Activated CD4-positive, alpha-beta T cell treated with anti-CD3 and anti-CD28 coated beads for 48 hours (primary cell): Measurements from ENCODE around the gene DNMT3B.
"Not testable (repeated sequence)": the region's sequence is repeated elsewhere in the genome, so short reads cannot be mapped to it uniquely, and the experiment has no call there.

Experiments
- DNase-seq: peaks from one replicate; pipeline ENCODE4 v3.0.0-alpha.2; 2020

Gene DNMT3B

DNA sequence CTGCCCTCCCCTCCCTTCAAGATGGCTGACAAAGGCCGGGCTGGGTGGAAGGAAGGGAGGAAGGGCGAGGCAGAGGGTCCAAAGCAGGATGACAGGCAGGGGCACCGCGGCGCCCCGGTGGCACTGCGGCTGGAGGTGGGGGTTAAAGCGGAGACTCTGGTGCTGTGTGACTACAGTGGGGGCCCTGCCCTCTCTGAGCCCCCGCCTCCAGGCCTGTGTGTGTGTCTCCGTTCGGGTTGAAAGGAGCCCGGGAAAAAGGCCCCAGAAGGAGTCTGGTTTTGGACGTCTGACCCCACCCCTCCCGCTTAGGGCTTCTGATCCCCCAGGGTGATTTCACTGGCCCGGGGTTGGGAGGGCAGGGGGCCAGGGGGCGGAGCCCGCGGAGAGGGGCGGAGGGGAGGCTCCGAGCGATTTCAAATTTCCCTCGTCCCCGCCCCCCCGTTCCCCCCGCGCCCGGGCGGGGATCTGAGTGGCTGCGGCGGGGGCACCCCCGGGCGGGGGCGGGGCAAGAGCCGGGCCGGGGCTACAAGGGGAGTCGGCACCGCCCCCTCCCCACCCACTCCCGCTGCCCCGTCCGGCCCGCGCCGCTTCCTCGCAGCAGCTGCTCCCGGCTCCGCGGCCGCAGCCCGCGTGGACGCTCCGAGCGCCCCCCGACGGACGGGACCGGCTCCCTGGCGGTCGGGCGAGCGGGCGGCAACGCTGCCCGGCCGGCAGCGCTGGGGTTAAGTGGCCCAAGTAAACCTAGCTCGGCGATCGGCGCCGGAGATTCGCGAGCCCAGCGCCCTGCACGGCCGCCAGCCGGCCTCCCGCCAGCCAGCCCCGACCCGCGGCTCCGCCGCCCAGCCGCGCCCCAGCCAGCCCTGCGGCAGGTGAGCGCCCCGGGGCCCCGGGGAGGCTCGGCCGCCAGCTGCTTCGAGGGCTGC is at the start of gene DNMT3B:
Gene DNMT3B, plus strand, starts transcription at position 555 of the 923 bp plus-strand sequence. CDS start 17,939 bp downstream, outside the sequence.
- DNase-seq, result peak; percentile 75

DNA sequence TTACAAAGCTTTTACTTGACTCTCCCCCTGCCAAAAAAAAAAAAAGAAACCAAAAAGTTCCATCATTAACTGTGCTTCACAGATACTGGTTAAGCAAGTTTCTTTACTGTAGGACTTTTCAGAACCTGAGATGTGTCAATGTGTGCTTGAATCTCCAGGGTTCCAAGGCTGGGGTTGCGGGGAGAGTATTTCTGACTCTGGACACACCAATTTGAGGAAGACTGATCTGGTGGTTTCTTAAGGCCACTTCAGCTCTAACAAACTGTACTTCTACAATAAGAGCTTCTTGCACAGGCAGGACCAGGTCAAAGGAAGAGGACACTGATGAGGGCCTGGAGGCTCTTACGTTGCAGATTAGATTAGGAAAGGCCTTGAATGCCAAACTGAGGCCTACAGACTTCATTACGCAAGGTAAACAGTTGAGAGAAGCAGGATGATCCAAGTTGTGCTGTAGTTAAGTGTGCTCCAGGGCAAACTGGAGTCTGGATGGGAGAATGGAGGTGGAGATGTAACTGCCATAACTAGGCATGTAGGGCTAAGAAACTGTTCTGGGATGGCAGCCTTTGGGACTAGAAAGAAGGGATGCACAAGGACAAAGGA is 43.3 kb upstream of the DNMT3B start:
- no peak for DNase-seq

DNA sequence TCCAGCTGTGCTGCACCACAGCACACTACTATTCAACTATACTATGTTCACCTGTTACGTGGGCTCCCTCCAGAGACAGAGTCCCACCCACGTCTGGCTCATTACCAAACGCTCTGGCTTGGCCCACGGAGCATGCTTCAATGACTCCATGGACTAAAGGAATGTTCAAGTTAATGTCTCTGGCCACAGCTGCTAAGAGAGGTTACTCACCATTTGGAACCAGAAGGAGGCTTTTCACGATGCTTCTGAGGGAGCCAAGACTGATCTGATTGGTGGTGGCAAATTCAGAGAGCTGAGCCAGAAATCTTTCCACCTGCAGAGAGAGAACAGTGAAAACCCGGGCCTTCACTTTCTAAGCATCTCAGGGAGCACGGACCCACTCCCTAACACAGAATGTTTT is 34.5 kb upstream of the DNMT3B start:
- no peak for DNase-seq

DNA sequence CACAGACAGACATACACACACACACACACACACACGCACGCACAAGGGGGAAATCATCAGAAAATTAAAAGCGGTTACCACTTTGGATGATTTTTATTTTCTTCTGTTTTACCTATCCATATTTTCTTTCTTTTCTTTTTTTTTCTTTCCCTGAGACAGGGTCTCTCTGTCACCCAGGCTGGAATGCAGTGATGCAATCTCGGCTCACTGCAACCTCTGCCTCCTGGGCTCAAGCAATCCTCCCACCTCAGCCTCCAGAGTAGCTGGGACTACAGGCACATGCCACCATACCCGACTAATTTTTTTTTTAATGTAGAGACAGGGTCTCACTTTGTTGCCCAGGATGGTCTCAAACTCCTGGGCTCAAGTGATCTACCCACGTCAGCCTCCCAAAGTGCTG is 33.8 kb upstream of the DNMT3B start:
- not testable (repeated sequence) for DNase-seq

DNA sequence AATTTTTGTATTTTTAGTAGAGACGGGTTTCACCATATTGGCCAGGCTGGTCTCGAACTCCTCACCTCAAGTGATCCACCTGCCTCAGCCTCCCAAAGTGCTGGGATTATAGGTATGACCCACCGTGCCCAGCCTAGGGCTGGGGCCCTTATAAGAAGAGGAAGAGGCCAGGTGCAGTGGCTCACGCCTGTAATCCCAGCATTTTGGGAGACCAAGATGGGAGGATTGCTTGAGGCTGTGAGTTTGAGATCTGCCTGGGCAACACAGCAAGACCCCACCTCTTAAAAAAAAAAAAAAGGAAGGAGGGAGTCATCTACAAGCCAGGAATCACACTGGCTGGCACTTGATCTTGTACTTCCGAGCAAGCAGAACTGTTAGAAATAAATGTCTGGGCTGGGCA is 32.9 kb upstream of the DNMT3B start:
- not testable (repeated sequence) for DNase-seq

DNA sequence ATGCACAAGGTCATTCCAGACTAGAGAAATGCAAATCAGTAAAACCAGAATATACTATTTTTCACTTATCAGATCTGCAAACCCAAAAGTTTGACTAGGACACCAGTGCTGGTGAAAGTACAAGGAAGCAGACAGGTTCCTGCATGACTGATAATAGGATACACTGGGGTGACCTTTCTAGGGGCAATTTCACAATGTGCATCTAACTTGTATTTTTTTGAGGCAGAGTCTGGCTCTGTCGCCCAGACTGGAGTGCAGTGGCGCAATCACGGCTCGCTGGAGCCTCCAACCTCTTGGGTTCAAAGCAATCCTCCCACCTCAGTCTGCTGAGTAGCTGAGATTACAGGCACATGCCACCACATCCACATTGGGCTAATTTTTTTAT is 30.3 kb upstream of the DNMT3B start:
- no peak for DNase-seq

DNA sequence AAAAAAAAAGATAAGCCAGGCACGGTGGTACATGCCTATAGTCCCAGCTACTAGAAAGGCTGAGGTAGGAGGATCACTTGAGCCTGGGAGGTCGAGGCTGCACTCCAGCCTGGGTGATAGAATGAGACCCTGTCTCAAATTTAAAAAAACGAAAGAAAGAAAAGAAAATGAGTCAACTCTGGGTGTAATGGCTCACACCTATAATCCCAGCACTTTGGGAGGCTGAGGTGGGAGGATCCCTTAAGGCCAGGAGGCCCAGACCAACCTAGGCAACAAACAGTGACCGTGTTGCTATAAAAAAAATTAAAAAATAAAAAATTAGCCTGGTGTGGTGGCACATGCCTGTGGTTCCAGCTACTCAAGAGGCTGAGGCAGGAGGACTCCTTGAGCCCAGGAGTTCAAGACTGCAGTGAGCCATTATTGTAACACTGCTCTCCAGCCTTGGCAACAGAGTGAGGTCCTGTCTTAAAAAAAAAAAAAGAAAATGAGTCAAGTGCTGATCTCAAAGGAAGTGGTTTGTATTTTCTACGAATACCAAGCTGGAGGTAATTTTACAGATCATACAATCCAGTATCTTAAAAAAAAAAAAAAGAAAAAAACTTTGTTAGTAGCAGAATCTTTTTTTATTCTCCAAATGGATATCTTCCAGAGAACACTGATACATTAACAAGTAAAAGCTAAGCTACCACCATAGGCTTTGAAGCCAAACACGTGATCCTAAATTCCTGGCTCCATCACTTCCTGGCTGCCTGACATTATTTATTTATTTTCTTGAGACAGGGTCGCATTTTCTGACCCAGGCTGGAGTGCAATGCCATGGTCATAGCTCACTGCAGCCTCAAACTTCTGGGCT is 24.6 kb upstream of the DNMT3B start:
- peak; percentile 42 for DNase-seq

DNA sequence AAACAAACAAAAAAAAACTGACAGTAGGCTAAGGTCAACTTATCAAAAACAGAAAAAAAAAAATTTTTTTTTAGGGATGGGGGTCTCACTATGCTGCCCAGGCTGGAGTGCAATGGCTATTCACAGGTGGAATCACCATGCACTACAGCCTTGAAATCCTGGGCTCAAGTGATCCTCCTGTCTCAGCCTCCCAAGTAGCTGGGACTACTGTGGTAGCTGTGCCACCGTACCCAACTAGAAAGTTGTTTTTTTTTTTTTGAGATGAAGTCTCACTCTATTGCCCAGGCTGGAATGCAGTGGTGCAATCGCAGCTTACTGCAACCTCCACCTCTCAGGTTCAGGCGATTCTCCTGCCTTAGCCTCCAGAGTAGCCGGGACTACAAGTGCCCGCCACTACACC is 21.0 kb upstream of the DNMT3B start:
- no peak for DNase-seq

DNA sequence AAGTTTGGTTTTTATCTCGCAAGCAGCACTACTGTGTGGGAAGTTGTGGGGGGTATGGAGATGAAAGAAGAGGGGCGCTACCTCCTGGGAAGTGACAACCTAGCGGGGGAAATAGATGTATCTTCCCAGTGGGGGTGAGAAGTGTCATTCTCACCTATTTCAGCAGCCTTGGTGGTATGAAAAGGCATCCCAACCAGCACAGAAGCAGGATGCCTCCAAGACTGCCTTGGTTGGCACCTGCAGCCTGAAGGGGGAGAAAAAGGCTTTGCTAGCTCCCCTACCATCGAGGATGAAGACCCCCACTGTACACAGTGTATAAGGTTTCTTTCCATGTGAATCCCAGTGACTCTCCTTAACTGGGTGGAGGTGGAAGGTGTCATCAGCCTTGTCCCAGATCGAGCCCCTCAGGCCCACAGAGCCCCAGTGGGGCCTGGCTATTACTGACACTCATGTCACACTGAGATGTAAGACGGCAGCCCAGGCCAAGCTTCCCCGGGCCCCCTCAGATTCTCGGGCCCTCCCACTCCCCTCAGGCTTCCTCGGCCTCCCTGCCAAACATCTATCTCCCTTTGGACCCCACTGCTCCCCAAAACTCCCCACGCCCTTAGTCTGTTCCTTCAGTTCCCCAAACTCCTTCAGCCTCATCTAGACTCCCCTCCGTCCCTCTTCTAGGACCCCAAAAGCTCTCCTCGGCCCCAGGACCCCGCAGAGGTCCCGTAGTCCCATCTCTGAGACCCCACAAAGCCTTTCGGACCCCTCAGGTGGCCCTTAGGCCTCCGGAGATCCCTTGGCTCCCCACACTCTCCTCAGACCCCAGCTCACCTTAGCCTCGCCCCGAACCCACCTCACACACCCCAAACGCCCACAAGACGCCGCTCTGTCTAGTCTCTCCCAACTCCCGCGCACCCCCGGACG is 19.6 kb upstream of the DNMT3B start:
- DNase-seq, result peak; percentile 29

DNA sequence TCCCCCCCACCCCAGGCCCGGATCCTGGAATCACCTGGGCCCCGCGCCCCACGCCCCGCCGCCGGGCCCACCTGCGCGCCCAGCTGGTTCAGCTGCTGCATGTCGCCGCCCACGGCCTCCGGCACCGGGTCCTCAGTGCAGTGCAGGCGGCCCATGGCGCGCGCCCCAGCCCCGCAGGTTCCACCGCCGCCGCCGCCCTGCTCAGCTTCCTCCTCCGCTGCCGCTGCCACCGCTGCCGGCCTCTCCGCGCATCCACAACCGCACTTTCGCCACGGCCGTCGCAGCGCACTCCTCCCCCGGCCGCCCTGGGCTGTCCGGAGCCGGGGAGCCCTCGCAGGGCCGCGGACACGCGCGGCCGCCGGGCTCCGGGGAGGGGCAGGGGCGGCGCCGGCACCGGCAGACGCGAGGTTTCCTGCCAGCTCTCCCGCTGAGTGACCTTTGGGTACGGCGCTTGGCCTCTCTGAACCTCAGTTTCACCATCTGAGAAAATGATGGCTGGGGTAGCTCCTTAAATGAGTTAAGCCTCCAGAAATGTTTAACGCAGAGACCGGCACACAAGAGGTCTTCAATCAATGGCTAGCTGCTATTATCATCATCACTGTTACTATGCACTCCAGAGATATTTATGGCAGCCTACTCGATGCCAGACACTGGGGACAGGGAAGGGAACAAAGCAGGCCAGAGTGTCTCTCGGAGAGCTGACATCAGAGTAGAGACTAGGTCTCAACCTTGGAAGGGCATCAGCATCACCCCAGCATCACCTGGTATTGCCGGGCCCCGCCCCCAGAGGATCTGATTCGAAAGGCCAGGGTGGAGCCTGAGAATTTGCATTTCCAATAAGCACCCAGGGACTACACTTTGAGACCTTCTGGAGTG is 18.7 kb upstream of the DNMT3B start, which contains the start of gene COMMD7:
Gene COMMD7, minus strand, starts transcription at position 231 of the 876 bp plus-strand sequence. Its CDS starts 76 bp downstream, at position 155.
- DNase-seq, result peak; percentile 86

DNA sequence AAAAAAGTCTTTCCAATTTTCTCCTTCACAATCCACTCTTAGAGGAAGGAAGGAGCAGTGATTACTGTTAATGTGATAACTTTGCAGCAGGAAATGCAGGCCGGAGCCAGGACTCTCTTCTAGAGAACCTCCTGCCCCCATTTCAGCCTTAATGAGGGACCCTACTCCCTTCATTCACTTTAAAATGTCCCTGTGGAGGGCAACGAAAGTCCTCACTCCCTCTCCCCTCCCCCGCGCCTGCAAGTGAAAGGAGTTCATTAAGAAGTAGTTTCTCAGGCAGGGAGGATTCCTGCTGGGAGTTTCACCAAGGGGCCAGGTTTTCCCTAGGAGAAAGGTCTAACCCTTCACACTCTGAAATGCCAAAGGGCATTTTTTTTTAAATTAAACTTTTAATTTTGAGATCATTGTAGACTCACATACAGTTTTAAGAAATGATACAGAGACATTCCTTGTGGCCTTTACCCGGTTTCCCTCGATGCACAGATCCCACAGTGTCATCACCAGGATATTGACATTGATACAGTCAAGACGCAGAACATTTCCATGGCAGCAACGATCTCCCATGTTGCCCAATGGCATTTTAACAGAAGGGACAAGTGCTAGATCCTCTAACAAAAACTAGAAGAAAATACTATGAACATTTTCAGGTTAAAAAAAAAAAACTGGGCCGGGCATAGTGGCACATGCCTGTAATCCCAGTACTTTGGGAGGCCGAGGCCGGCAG is 12.1 kb upstream of the DNMT3B start:
- no peak for DNase-seq

DNA sequence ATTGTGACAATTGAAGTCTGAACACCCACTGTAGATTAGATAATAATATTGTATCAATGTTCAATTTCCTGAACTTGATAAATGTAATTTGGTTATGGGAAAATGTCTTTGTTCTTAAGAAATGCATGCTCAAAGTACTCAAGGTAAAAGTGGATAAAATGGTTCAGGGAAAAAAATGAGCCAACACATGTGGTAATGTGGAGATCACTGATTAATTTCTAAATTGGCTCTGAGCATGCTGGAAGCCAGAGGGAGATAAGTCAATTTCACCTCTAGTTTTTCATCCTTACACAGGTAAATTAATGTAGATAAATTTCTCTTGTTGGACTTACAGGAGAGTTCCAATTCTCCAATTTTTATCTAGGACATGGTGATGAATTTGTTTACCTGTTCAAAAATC is 10.9 kb upstream of the DNMT3B start:
- DNase-seq, result no peak

DNA sequence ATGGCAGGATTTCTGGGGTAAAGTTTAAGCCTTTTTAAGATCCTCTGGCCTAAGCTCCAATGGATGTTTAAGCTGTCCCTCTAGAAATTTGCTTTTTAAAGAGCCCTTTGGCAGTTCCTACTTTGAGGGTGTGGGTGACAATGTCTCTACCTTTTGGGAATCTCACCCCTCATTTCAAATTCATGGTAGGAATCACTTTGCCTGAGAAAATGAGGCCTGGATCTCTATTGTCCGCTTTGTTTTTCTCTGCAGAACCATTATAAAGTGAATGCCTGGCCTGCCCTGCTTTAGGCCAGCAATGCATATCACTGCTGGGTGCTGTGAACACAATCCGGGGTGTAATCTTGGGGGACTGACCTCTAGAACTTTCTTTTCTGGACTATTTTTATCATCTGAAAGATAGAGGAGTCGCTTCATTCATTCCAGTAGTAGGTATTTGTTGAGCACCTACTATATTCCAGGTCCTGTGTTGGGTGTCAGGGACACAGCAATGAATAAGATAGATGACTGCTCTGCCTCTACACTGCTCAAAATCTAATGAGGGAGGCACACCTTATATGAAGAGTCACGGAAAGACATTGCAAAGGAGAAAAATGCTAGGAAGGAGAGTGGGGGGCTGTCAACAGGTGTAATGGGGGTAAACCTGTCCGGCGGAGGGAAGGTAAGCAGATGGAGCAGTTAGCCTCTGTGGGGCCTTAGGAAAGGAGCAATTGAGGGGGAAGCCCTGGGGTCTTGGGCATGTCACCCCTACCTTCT is 10.3 kb upstream of the DNMT3B start:
- DNase-seq, result no peak

DNA sequence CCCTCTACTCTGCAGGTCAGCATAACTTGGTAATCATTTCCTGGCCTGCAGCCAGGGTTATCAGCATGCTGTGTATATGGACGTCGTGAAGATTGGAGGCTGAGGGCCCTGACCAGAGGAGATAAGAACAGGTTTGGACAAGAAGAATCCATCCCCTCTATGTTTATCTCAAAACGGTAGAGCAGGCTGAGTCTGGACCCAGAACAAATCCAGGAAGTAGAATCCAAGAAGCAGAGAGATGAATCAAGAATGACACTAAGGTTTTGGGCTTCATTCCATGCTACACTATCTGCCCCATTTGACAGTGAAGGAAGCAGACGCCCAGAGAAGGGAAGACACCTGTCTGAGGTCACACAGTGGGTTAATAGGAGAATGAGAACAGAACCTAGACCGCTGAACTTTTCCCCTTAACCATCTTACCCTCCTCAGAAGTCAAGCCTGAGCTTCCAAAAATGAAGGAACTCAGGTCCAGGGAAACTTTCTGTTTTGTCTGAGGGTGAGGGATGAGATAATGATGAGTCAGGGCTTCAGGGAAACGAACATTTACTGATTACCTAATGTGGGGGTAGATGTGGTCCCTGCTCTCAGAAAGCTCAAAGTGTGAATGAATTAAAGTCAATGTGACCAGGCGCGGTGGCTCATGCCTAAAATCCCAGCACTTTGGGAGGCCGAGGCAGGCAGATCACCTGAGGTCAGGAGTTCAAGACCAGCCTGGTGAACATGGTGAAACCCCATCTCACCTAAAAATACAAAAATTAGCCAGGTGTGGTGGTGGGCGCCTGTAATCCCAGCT is 9.5 kb upstream of the DNMT3B start:
- DNase-seq, result no peak

DNA sequence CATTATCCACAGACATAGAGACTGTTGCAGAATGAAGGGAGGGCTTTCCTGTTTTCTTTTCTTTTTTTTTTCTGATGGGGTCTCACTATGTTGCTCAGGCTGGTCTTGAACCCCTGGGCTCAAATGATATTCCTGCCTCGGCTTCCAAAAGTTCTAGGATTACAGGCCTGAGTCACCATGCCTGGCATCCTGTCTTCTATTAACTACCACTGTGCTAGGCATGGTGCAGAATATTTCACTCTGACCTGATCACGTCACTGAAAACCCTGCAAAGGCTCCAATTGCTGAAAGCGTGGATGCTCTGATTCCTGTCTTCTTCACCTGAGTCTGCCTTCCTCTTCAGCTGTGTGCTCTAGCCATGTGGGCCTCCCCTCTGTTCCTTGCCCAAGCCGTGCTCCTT is 8.5 kb upstream of the DNMT3B start:
- no peak for DNase-seq

DNA sequence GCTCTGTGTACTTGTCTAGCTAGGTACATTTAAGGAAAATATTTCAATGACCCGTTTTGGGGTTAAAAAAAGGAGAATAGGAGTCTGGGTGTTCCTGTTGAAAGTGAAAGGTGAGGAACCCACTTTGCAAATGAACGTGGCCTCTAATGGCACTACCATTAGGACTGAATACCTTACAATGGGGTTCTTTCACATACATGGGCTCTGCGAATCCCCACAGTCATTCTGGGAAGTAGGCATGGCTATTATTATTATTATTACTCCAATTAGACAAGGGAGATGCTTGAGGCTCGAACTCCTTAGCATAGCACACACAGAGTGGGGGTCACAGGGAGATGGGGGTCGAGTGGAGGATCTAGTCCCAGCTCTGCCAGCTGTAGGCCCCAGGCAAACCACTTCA is 6.0 kb upstream of the DNMT3B start:
- no peak for DNase-seq

DNA sequence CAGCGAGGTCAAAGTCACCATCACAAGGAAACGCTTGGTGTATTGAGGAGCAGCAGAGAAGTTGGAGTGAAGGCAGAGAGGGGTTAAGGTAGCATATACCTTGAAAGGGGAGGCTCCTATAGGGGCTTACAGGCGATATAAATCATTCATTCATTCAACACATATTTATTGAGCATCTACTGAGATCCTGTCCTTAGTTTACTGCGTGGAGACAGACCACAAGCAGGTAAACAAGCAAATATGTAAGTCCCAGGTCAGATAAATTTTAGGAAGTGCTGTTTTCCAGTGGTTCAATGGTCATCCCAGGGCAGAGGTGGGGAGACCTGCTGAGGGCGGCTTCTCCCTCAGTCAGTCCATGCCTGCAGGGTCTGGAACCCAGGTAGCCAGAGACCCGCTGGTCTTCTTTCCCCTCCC is 761 bp upstream of the DNMT3B start:
- no peak for DNase-seq

DNA sequence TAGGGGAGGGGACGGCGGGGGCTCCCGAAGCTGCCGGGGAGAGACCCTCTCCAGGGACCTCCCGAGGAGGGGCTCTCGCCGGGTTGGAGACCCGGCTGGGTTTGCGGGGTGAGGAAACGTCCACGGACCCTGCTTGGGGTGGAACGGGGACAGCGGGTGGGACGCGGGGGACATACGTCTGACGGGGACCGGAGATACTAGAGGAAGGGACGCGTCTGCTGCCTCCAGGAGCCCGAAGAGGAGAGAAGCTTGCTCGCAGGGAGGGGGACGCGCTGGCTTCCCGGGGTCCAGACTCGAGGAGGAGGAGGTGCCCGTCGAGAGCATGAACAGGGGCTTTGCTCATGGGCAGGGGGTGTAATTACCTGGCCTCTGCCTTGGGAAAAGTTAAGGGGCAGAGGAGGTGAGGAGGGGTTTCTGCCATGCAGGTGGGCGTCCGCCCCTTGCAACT is 593 bp downstream of the DNMT3B start:
- DNase-seq, result peak; percentile 21
